Large intestine (tissue), 3 donors: Measurements from ENCODE around the gene CELA3A. TPM values are rescaled to one million over a fixed set of nuclear protein-coding genes. Genes with fewer than 3 reads are reported as not detected.
"Not testable (repeated sequence)": the region's sequence is repeated elsewhere in the genome, so short reads cannot be mapped to it uniquely, and the experiment has no call there.

Source experiments
- DNase-seq, 2 donors: peaks; one replicate each; pipeline versions ENCODE4 v3.0.0 to v3.0.0-alpha.2; 2013
- H3K27ac ChIP-seq: one replicate; pipeline ENCODE4 v1.5.1; 2013; ENCODE audit warnings: low read length
- H3K27me3 ChIP-seq: 2 replicates; pipeline ENCODE4 v1.6.1; 2013; ENCODE audit warnings: low read length; ENCODE audit not compliant: control insufficient read depth, insufficient read depth
- H3K36me3 ChIP-seq: 2 replicates; pipeline ENCODE4 v1.6.1; 2013; ENCODE audit warnings: low read length; ENCODE audit not compliant: control insufficient read depth, insufficient read depth
- H3K4me1 ChIP-seq: one replicate; pipeline ENCODE4 v1.6.1; 2013; ENCODE audit warnings: low read length; ENCODE audit not compliant: control insufficient read depth, insufficient read depth
- H3K4me3 ChIP-seq: one replicate; pipeline ENCODE4 v1.5.1; 2013; ENCODE audit warnings: low read length
- H3K9me3 ChIP-seq: one replicate; pipeline ENCODE4 v1.6.1; 2013; ENCODE audit warnings: mild to moderate bottlenecking, low read depth, low read length, moderate library complexity; ENCODE audit not compliant: control insufficient read depth
- WGBS: methylation state at CpG from one replicate; pipeline ENCODE4 v1.1.5; 2013; ENCODE audit warnings: low lambda C conversion rate; ENCODE audit not compliant: insufficient coverage; 5-methylcytosine and 5-hydroxymethylcytosine counted together
- polyA plus RNA-seq: library from polyadenylated mRNA; unstranded; fragments of 120-200 nt; gene quantifications from one replicate; pipeline ENCODE4 v1.2.1, GENCODE V29; 2013

The CELA3A gene
- polyA plus RNA-seq, 1 donor, result 0.25 TPM

GRCh38 chr1:21982122-21982521, 19.3 kb upstream of the CELA3A start:
- H3K36me3 ChIP-seq, H3K4me1 ChIP-seq, DNase-seq, H3K4me3 ChIP-seq, H3K27me3 ChIP-seq, H3K27ac ChIP-seq, H3K9me3 ChIP-seq: not testable (repeated sequence)
- 100% methylated on average over 1 of the region's 6 CpGs for WGBS

- DNase-seq, H3K27ac ChIP-seq, H3K9me3 ChIP-seq, H3K36me3 ChIP-seq, H3K4me3 ChIP-seq, H3K4me1 ChIP-seq, H3K27me3 ChIP-seq: not testable (repeated sequence)
- no CpG with 5 or more reads among the region's 15 CpGs for WGBS
Measured at GRCh38 chr1:21983539-21983938, 17.9 kb upstream of the CELA3A start.

- not testable (repeated sequence) for H3K36me3 ChIP-seq, H3K27me3 ChIP-seq, H3K4me3 ChIP-seq, H3K27ac ChIP-seq, H3K4me1 ChIP-seq, DNase-seq, H3K9me3 ChIP-seq
- WGBS, result no CpG with 5 or more reads among the region's 5 CpGs
Measured at GRCh38 chr1:21985893-21986292, 15.6 kb upstream of the CELA3A start.

- H3K27me3 ChIP-seq, DNase-seq, H3K27ac ChIP-seq, H3K4me1 ChIP-seq, H3K36me3 ChIP-seq, H3K4me3 ChIP-seq, H3K9me3 ChIP-seq: not testable (repeated sequence)
- WGBS, result 100% methylated on average over 3 of the region's 12 CpGs
Measured at GRCh38 chr1:21986386-21986785, 15.1 kb upstream of the CELA3A start.

- H3K27ac ChIP-seq, H3K36me3 ChIP-seq, H3K4me1 ChIP-seq, H3K4me3 ChIP-seq, H3K9me3 ChIP-seq, H3K27me3 ChIP-seq, DNase-seq: not testable (repeated sequence)
- no CpG with 5 or more reads among the region's 5 CpGs for WGBS
Measured at GRCh38 chr1:21989672-21990393, 11.6 kb upstream of the CELA3A start.

- DNase-seq, H3K36me3 ChIP-seq, H3K4me1 ChIP-seq, H3K27me3 ChIP-seq, H3K27ac ChIP-seq, H3K4me3 ChIP-seq, H3K9me3 ChIP-seq: not testable (repeated sequence)
- no CpG with 5 or more reads among the region's 3 CpGs for WGBS
Measured at GRCh38 chr1:21992186-21992585, 9.3 kb upstream of the CELA3A start.

GRCh38 chr1:21994716-21995115, 6.7 kb upstream of the CELA3A start:
- not testable (repeated sequence) for H3K9me3 ChIP-seq, H3K36me3 ChIP-seq, H3K4me1 ChIP-seq, H3K4me3 ChIP-seq, H3K27ac ChIP-seq, DNase-seq, H3K27me3 ChIP-seq
- WGBS, result no CpG with 5 or more reads among the region's 8 CpGs

- H3K9me3 ChIP-seq, H3K4me3 ChIP-seq, DNase-seq, H3K4me1 ChIP-seq, H3K27me3 ChIP-seq, H3K27ac ChIP-seq, H3K36me3 ChIP-seq: not testable (repeated sequence)
- no CpG with 5 or more reads among the region's 3 CpGs for WGBS
Measured at GRCh38 chr1:21996663-21996970, 4.8 kb upstream of the CELA3A start.

- not testable (repeated sequence) for H3K4me1 ChIP-seq, H3K27ac ChIP-seq, H3K36me3 ChIP-seq, H3K9me3 ChIP-seq, H3K4me3 ChIP-seq, H3K27me3 ChIP-seq
- DNase-seq, result peak in 1 of 2 donors; percentile 50
- no CpG with 5 or more reads among the region's 9 CpGs for WGBS
Measured at GRCh38 chr1:21997891-21998623, 3.4 kb upstream of the CELA3A start.

GRCh38 chr1:21998624-21999294, 2.7 kb upstream of the CELA3A start:
- DNase-seq, H3K4me1 ChIP-seq, H3K4me3 ChIP-seq, H3K9me3 ChIP-seq, H3K36me3 ChIP-seq, H3K27me3 ChIP-seq, H3K27ac ChIP-seq: not testable (repeated sequence)
- WGBS, result 60% methylated on average over 1 of the region's 15 CpGs
